Fibroblast of gingiva (primary cell): ENCODE results near the gene CYP2U1.
"Not testable (repeated sequence)": the region's sequence is repeated elsewhere in the genome, so short reads cannot be mapped to it uniquely, and the experiment has no call there.

ENCODE experiments used
- DNase-seq: peaks from one replicate; pipeline ENCODE4 v3.0.0-alpha.2; 2011; ENCODE audit warnings: low read depth

Gene CYP2U1

DNA sequence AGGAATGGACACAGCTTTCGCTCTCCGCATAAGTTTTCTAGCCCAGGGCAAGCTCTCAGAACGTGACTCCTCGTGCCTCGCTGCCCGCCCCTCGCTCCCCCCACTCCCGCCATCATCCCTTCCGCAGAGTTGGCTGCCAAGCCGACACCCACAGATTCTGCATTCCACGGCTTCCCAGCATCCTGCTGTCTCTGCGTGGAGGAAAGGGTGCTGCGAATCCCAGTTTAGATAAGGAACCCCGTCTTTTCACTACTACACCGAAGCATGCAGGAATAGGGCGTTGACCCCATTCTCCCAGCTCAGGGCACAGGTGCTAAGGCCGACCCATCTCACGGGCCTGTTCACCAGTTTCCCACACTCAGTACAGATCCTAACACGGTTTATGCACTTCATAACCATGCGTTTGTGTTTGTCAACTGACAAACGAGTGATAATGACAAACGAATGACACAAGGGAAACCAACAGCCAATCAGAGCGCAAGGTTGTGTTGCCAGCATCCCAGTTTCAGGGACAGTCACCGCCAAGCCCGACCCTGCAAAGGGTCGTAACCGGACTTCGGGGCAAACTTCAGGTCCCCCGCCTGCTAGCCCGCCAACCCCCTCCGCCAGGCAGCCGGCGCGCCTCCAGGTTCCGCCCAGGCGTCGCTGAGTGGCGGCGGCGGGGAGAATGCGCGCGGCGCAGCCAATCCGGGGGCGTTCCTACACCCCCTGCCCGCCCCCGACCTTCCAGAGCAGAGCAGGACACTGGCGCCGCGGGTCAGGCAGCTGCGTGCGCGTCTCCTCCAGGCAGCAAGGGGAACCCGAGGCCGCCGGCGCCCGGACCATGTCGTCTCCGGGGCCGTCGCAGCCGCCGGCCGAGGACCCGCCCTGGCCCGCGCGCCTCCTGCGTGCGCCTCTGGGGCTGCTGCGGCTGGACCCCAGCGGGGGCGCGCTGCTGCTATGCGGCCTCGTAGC is at the start of gene CYP2U1:
CYP2U1 (plus strand) TSS at position 729 of the 954 bp plus-strand sequence; CDS start at position 824, 95 bp downstream.
- DNase-seq, result peak; percentile 77

DNA sequence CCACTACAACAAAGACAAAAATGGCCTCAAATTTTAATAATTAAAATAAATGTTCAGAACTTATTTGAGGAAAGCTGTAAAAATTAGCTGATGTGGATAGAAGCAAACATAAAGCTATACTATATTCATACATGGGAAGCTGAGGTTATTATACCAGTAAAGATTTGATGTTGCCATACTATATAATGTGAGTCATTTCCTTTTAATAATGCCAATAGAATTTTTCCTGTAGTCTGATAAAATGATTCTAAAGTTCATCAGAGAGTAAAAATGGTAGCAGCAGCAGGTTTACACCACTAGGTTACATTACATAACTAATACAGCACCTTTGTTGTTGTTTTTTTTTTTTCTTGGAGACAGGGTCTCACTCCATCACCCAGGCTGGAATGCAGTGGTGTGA is 45.5 kb upstream of the CYP2U1 start:
- no peak for DNase-seq

- DNase-seq, result no peak
Measured at GRCh38 chr4:107888237-107888636, 43.1 kb upstream of the CYP2U1 start.

GRCh38 chr4:107890779-107891178 is 40.6 kb upstream of the CYP2U1 start:
- no peak for DNase-seq

GRCh38 chr4:107891299-107891698 is 40.0 kb upstream of the CYP2U1 start:
- DNase-seq, result no peak

- DNase-seq, result peak; percentile 48
Measured at GRCh38 chr4:107893171-107894137, 37.9 kb upstream of the CYP2U1 start.

DNA sequence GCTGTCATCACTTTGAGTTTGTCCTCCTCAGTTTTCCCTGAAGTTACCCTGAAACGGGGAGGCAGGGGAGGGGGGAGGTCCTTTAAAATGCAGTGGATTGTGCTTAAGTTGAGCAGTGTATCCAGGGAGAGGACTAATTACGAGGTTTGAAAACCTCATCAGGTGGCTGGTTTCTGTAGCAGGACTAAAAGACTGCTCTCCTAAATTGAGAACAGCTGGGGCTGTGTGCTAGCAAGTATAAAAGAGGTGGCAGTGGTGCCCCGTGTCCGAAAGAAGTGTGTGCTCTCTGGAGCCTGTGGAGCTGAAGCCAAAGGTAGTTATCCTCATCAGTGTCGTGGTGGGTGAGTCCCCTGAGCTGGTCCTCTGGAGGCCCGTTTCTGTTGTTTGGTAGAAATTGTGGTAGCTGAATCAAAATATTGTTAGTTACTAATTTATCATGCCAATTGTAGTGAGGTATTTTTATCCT is 37.2 kb upstream of the CYP2U1 start:
- DNase-seq, result no peak

- DNase-seq, result peak; percentile 86
Measured at GRCh38 chr4:107896158-107896645, 35.1 kb upstream of the CYP2U1 start.

DNA sequence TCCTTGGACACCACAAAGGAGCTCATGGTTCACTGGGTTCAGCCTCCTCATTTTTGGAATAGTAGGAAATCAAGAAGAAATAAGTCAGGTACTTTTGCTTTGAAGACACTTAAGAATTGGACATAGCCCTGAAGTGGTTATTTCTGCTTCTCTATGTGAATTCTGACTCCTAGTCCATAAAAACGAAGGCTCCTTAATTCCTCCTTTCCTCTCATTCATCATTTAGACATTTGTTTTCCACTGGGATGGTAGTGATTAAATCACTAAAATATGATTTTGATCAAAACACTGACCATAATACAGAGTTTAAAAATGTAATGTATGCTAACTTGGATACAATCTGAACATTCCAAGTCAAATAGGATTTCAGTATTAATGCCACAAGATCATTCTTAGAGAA is 34.7 kb upstream of the CYP2U1 start:
- no peak for DNase-seq

DNA sequence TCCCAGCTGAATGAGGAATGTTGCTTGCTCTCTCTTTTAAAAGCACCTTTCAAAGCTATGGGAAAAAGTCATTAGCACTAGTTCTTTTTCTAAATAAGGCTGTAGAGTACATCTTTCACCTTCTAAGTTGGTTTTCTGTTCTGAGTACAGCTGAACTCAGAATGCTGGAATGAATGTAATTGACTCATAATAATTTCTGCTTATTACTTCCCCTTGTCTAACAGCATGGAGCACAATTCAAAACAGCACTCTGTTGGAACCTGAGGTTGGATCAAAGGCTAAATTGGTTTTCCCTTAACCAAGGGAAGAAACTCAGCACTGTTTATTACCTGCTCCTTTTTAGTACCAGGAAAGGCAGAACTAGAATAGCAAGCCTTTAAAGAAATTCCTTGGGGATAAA is 33.5 kb upstream of the CYP2U1 start:
- no peak for DNase-seq

- no peak for DNase-seq
Measured at GRCh38 chr4:107900067-107900466, 31.3 kb upstream of the CYP2U1 start.

DNA sequence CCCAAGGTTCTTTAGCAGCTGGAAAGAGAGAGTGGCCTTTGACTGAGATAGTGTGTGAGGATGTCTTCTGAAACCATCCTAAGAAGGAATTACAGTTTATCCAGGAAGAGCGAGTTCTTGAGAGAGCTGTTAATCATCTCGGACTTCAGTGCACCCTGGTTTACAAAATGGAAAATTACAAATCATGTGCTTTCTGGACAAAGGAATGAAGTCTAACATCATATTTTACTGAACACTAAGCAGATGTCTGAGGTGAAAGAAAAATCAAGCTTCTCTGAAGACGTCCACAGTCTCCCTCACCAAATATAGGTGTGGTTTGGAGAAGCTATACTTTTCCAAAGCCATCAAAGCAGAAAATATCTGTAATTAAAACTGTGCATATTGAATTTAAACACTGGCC is 30.8 kb upstream of the CYP2U1 start:
- no peak for DNase-seq

DNA sequence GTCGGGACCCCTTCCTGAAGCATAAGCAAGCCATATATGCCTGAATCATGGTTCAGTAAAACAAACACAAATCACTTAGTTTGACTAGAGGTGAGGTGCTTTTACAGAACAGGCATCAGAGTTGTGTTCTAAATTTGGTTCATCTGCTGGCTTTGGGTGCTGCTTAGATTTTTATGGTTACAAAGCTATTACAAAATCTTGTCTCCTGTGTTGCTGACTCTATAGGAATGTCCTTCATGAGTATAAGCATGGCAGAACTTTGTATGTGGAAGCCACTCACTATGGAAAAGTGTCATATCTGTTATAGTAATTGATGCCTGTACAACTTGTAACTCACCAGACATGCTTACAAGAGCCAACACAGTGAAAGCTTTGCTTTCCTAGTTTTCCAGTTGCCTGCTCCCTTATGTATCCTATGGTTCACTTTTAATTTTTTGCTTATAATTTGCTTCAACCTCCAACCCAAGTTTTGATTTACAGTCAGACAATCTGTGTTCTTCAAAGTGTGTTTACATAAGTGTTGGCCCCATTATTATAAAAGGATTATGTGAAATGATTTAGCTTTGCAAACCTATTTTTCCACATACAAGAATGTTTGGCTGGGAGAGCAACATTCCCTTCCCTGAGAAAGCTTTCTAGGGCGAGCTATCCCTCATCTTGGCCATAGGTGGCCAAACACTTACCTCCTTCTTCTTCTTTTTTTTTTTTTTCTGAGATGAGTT is 30.0 kb upstream of the CYP2U1 start:
- no peak for DNase-seq

- DNase-seq, result no peak
Measured at GRCh38 chr4:107902715-107903114, 28.6 kb upstream of the CYP2U1 start.

- DNase-seq, result not testable (repeated sequence)
Measured at GRCh38 chr4:107905082-107905481, 26.3 kb upstream of the CYP2U1 start.

DNA sequence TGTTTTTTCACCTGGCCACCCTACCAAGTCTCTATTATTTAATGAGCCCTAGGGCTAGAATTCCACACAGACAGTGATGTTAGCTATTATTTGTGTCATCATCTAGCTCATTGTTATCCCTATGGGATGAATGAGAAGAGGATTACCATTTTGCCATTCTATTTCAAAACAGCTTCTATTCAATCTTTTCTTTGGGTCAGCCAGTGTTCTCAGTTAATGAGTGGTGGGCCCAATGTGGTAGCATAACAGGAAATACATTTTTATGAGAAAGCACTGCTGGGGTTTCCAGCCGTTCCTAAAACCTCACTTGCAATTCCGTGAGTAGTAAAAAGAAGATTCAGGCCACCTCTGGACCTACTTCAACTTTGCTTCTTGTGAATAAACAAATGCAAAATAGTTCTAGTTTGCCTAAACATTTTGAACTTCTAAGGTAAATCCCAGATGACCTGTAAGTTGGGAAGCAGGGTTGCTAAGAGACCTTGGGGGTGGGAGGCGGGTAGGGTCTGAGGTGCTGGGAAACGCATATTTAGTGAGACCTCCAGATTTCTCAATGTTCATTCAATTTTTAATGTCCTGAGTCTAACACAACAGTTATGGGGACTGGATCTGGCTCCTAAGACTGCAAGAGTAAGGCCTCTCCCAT is 24.8 kb upstream of the CYP2U1 start:
- no peak for DNase-seq

DNA sequence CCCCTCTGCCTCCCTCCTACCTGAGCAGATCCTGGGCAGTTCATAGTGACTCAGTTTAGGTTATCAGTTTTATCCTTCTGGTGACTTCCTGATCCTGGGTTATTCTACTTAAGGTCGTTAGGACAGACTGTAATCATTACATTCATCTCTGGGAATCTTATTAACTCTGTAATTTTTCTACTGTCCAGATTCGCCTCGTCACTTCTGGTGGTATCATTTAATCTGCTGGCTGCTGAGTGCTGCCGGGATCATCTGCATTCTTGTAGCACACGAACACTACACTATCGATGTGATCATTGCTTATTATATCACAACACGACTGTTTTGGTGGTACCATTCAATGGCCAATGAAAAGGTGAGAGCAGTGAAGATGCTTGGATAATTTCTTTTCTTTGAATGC is 23.0 kb upstream of the CYP2U1 start:
- DNase-seq, result no peak

DNA sequence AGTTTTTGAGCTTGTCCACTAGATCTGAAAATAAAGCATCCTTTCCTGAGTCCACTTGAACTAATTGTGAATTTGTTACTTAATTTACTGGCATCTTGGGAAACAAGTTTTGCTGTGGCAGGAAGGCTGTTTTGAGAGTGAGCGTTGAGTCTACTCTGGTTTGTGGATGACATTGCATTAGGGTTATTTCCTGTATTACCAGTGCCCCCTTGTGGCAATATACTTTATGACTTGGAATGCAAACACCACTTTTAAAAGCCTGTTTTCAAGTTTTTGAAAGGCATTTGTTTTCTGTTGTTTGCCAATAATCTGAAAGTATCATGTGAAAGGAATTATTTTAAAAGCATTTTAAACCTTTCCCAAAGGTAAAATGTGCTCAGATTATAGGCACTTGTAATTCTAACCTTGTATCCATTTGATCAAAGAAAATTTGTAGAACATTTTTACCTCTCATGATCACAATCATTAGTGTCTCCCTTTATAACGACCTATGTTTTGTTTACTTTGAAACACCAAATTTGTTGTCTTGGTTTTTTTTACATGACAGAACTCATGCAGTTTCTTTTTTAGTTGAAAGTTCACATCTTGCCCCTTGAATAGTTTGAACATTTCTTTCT is 18.0 kb upstream of the CYP2U1 start:
- DNase-seq, result peak; percentile 72

DNA sequence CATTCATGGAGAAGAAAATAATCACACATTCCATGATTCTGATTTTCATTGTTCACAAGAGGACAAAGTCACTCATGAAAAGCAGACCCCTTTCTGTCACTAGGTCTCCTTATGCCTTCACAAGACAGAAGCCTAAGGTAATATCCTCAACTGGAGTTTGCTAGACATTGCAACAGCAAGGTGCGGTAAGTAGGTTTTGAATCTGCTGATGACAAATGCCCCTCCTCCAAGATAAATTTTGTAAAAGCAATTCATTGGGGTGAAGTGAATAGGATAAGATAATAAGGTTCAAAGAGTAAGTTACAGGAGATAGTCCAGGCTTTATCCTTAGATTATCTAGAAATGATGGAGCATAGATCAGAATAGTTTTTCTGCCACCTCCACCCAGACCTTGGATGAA is 16.1 kb upstream of the CYP2U1 start:
- no peak for DNase-seq

DNA sequence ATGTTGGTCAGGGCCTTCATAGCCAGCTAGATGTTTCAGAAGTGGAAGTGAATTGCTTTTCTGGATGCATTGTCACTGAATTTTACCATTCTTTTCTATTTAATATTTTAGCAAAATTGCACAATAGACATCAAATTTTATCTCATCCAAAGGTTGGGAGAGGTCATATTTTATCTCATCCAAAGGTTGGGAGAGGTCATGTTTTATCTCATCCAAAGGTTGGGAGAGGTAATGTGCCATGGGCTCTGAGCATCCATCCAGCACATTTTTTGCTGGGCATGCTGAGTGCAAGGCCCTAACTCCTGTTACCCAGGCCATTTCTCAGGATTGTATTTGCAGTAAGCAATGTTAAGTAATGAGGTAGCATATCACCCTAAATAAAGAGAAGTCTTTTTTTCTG is 14.7 kb upstream of the CYP2U1 start:
- DNase-seq, result no peak

DNA sequence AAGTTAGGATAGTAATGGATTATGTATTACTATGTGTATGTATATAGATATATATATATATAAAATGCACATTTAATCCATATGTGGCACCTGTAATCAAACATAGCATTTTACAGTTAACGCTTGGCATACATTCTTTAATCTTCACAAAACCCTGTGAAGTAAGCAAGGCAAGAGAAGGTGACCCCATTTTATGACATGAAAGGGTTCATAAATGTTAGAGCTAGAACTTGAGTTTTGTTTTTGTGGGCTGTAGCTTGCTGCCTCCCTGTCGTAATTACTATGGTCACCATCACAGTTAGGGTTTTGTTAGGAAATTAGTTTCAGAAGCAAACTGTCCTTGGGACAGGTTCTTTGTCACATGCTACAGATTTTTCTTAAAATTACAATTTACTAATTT is 13.8 kb upstream of the CYP2U1 start:
- DNase-seq, result no peak
